HG03521 (cell line): ENCODE measurements around the gene AAK1.
"Not testable (repeated sequence)": the region's sequence is repeated elsewhere in the genome, so short reads cannot be mapped to it uniquely, and the experiment has no call there.

Experiments used
- ATAC-seq: cut with Tn5 transposase; IDR thresholded peaks from one replicate; pipeline ENCODE4 v1.9.1; 2021; ENCODE audit warnings: mild to moderate bottlenecking, moderate library complexity; ENCODE audit not compliant: unreplicated experiment

The AAK1 gene

DNA sequence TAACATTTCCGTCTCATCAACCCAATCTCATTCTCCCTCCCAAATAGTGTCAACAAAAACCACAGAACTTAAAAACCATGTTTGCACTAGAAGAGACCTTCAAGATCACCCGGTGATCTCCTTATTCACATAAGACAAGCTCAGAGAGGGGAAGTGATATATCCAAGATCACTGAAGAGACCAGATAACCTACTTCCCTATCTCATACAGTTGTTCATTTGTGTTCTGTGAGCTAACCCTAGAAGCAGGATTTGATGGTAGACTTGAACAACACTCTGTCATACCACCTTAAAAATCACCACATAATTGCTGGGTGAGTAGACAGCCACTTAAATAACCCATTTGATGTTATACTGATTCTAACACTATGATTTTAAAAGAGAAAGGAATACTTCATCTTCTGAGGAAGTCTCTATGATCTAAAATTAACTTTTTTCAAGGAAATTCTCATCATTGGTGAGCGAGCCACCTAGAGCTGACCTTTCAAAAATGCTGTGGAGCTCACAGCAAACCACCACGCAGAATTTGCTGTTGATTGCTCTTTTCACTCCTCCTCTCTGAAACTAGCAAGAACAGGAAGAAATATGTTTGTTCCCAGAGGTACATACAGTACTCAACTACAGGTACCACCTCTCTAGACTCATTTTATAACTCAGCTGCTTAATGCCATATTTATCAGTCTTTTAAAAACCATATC, 15.1 kb downstream of the AAK1 start:
- ATAC-seq, result no peak

DNA sequence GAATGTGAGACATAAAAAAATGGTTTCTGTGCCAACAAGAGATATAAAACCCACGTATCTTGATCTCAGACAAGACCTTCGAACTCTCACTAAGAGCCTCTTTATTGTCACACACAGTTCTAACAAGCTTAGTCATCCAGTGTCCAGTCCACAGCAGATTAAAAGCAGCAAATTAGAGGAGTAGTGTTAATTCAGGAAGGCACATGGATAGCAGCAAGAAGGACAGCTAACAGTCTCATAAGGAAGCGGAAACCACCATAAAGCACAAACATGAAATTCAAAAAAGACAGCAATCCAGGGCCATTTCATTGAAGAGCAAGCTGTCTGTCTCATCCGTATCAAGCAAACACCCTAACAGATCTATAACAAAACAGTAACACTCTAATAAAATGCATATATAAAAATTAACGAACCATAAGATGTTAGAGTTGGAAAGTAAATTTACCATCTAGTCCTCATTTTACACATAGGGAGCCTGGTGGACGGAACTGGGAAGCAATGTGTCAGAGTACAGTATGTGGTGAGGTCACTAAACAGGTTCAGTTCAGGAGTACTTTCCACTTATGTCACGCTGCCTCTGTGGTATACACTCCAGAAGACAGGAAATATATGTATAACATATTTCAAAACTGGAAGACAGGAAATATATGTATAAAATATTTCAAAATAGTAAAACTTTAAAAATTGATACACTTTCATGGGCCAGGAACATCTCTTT, 18.3 kb downstream of the AAK1 start:
- ATAC-seq, result no peak

- no peak for ATAC-seq
Observed at GRCh38 chr2:69624611-69625010, 18.9 kb downstream of the AAK1 start.

- no peak for ATAC-seq
Observed at GRCh38 chr2:69624131-69624530, 19.4 kb downstream of the AAK1 start.

DNA sequence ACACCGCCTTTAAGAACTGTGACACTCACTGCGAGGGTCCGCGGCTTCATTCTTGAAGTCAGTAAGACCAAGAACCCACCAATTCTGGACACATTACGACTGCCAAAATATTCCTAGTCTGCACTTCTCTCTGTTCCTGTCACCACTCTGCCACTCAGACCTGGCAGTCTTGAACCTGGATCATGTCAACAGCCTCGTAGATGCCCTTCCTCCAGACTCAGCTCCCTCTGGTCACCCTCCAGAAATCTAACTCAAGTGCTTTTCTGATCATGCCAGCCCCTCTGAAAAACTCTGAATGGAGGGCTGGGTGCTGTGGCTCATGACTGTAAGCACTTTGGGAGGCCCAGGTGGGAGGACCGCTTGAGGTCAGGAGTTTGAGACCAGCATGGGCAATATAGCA, 20.3 kb downstream of the AAK1 start:
- ATAC-seq, result no peak

DNA sequence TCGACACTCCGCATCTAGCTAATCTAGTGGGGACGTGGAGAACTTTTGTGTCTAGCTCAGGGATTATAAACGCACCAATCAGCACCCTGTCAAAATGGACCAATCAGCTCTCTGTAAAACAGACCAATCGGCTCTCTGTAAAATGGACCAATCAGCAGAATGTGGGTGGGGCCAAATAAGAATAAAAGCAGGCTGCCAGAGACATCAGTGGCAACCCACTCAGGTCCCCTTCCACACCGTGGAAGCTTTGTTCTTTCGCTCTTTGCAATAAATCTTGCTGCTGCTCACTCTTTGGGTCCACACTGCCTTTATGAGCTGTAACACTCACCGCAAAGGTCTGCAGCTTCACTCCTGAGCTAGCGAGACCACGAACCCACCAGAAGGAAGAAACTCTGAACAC, 20.7 kb downstream of the AAK1 start:
- not testable (repeated sequence) for ATAC-seq

- ATAC-seq, result not testable (repeated sequence)
Observed at GRCh38 chr2:69622017-69622540, 21.5 kb downstream of the AAK1 start.

- ATAC-seq, result no peak
Observed at GRCh38 chr2:69621440-69621839, 22.1 kb downstream of the AAK1 start.

- no peak for ATAC-seq
Observed at GRCh38 chr2:69620870-69621269, 22.7 kb downstream of the AAK1 start.

DNA sequence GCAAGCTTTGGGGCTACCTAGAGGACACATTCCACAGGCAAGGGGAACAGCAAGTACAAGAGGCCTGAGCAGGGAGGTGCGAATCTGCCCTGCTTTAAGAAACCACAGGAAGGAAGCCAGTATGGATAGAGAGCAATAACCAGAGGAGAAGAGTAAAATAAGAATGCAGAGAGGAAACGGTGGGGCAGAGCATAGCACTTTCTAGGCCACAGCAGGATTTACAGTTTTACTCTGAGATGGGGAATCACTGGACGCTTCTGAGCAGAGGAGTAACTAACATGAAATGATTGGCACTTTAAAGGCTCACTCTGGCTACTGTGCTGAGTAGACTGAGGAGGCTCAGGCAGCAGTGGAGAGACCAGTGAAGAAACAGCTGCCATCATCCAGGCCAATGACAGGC, 23.8 kb downstream of the AAK1 start:
- ATAC-seq, result no peak

DNA sequence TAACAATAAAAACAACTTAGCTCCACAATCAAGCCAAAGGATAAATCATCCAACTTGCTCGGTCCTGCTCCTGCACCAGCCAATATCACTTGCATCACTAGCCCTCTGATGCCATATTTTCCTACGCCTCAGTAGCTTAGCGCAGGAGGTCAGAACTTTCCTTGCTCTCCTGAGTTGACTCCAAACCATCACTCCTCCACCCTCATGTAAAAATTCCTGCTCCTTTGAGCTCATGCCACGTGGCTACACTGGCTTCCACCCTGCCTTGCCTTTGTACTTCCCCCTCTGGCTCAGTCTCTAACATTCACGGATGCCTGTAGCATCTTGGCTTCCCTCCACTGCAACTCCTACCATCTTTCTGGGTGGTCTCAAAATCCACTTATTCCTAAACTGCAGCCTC, 25.2 kb downstream of the AAK1 start:
- ATAC-seq, result no peak

- ATAC-seq, result no peak
Observed at GRCh38 chr2:69617744-69618143, 25.8 kb downstream of the AAK1 start.

GRCh38 chr2:69616755-69617154, 26.8 kb downstream of the AAK1 start:
- ATAC-seq, result no peak

DNA sequence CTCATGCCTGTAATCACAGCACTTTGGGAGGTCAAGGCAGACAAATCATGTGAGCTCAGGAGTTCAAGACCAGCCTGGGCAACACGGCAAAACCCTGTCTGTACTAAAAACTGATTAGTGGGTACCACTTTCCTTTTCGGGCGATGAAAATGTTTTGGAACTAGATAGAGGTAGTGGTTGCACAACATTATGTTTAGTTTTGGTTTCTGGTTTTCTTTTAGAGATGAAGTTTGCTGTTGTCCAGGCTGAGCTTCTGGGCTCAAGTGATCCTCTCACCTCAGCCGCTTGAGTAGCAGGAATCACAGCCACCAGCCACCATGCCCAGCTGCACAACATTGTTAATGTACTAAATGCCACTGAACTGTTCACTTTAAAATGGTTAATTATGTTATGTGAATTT, 27.6 kb downstream of the AAK1 start:
- no peak for ATAC-seq

- ATAC-seq, result no peak
Observed at GRCh38 chr2:69615078-69615625, 28.4 kb downstream of the AAK1 start.

GRCh38 chr2:69612707-69613106, 30.8 kb downstream of the AAK1 start:
- ATAC-seq, result no peak

GRCh38 chr2:69612200-69612599, 31.3 kb downstream of the AAK1 start:
- no peak for ATAC-seq

- no peak for ATAC-seq
Observed at GRCh38 chr2:69608109-69608508, 35.4 kb downstream of the AAK1 start.

DNA sequence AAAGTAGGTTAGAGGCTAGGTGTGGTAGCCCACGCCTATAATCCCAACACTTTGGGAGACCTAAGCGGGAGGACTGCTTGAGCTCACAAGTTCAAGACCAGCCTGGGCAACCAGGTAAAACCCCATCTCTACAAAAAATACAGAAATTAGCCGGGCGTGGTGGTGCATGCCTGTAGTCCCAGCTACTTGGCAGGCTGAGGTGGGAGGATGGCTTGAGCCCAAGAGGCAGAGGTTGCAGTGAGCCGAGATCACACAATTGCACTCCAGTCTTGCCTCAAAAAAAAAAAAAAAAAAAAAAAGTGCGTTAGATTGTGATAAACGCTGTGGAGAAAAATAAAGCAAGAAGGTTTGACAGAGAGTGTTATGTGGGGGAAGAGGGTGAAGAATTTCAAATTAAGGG, 36.8 kb downstream of the AAK1 start:
- not testable (repeated sequence) for ATAC-seq

DNA sequence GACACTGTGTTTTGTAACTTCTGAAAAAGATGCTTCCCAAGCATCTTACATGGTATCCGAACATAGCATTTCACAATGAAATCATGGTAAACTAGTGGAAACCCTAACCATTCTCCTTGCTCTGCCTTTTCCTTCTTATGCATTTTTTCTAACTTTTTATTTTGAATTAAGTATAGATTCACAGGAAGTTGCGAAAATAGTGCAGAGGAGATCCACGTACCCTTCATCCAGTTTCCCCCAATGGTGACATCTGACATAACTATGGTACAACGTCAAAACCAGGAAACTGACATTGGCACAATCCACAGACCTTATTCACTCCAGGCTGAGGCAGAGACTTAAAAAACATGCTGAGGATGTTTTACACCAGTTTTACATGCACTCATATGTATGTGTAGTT, 38.3 kb downstream of the AAK1 start:
- no peak for ATAC-seq

GRCh38 chr2:69604836-69605235, 38.7 kb downstream of the AAK1 start:
- ATAC-seq, result no peak

DNA sequence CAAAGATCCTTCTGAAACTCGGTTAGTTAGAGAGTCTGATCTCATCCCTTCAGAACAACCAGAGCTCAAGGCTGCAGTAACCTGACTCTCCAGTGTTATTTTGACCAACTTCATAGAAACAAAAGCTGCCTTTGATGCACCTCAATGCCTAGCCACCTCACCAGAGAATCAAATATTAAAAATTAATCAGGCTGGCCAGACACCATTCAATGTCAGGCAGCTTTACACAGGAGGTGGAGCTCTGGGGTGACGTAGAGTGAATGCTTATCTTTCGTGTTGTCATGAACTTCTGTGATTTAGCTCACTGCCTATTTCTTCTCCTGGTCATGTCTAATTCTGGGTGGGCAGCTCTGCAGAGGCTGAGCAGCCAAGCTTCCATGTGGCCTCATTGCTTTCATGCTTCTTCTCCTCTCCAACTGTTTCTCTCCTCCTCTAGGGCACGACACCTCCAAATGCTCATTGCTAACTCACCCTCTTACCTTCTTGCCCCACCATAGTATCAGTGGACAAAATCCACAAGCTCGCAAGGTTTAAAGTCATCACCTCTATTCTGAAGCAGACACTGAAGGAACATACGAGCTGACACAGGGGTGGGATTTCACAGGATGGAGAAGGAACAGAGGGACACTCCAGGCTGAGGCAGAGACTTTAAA, 39.4 kb downstream of the AAK1 start:
- no peak for ATAC-seq
